ENCODE data around the gene STK33.
"Not testable (repeated sequence)": the region's sequence is repeated elsewhere in the genome, so short reads cannot be mapped to it uniquely, and the experiment has no call there.

The STK33 gene

DNA sequence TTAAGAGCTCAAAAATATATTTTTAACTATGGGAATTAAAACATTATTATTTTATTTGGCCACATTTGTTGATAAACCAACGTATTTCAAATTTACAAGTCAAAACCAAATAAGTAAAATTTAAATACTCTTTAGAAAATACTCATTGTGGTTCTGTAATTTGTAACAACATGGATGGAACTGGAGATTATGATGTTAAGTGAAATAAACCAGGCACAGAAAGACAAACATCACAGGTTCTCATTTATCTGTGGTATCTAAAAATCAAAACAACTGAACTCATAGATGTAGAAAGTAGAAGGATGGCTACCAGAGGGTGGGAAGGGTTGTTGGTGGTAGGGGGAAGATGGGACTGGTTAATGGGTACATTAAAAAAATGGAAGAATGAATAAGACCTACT, 50.8 kb downstream of the STK33 start:
- no peak for DNase-seq (ENCODE audit: low spot score)

DNA sequence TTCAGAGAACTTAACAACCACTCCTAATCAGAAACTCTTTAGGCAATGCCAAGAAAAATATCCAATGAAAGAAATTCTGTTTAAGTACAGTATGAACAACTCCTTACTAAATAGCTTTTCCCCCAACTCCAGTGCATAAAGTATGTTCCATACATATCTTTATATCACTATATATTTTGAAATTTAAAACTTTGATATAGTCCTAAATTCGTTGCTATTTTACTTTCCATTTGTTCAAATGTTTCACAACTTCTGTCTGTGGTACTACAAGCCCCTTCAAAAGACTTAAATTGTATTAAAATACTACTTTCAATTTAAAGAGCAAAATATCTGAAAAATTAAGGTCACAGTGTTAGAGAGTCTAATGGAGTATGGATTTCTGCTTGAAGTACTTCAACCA, 52.6 kb downstream of the STK33 start:
- DNase-seq (ENCODE audit: low spot score), result no peak

DNA sequence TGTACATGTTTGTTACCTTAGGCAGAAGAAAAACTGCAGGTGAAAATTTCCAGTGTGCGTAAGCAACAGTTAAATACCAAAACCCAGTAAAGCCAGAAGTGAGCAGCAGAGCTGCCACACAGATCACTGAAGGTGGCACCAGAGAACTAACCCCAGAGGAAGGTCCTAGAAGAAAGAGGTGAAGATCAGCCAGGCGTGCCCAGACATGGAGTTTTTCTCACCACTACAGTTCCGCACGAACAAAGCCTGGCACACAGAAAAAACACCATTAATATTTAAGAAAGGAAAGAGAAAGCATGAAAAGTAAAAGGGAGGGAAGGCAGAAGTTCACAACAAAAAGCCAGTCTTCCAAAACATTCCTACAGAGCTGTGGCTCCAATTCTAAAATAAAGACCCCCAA, 60.7 kb downstream of the STK33 start:
- no peak for DNase-seq (ENCODE audit: low spot score)

- no peak for DNase-seq (ENCODE audit: low spot score)
Observed at GRCh38 chr11:8532475-8532874, 61.6 kb downstream of the STK33 start.

- no peak for DNase-seq (ENCODE audit: low spot score)
Observed at GRCh38 chr11:8531982-8532381, 62.0 kb downstream of the STK33 start.

GRCh38 chr11:8531312-8531711, 62.7 kb downstream of the STK33 start:
- no peak for DNase-seq (ENCODE audit: low spot score)

- no peak for DNase-seq (ENCODE audit: low spot score)
Observed at GRCh38 chr11:8527939-8528338, 66.1 kb downstream of the STK33 start.

- DNase-seq (ENCODE audit: low spot score), result no peak
Observed at GRCh38 chr11:8523396-8523795, 70.6 kb downstream of the STK33 start.

- DNase-seq (ENCODE audit: low spot score), result no peak
Observed at GRCh38 chr11:8512547-8512946, 81.5 kb downstream of the STK33 start.

- no peak for DNase-seq (ENCODE audit: low spot score)
Observed at GRCh38 chr11:8503910-8504364, 90.1 kb downstream of the STK33 start.

GRCh38 chr11:8501836-8502235, 92.2 kb downstream of the STK33 start:
- DNase-seq (ENCODE audit: low spot score), result no peak

DNA sequence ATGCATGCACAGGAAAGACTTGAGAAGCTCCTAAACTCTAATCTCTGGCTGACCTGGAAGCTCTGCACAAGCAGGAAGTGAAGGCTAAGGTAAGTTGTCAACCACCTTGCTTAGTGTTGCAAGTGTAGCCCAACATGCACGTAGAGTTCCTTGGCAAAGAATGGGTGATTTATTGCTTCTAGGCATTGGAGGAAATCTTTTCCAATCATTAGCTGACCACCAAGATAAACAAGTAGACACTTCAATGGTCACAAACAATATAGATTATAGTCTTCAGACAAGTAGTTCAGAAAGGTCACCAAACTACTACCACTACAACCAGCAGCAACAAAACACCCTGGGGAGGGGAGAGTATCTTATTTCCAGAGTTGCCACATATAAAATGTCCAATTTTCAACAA, 105.6 kb downstream of the STK33 start:
- no peak for DNase-seq (ENCODE audit: low spot score)

- no peak for DNase-seq (ENCODE audit: low spot score)
Observed at GRCh38 chr11:8487261-8487660, 106.8 kb downstream of the STK33 start.

DNA sequence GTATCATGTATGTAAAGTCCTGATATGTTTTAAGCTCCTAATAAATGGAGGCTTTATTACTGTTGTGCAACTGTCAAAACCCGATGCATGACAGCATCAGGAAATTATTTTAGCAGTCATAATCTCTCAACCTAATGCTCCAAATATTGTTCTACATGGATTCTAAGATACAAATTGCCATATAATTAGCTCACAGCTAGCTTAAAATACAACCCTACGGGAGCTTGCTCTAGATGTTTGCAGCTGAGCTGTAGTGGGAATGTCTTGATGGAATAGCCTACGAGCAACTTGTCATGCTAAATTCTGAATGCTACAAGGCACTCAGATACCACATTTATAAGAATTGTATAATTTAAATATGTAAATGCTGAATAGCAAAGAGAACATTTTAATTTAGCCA, 109.8 kb downstream of the STK33 start:
- DNase-seq (ENCODE audit: low spot score), result no peak

DNA sequence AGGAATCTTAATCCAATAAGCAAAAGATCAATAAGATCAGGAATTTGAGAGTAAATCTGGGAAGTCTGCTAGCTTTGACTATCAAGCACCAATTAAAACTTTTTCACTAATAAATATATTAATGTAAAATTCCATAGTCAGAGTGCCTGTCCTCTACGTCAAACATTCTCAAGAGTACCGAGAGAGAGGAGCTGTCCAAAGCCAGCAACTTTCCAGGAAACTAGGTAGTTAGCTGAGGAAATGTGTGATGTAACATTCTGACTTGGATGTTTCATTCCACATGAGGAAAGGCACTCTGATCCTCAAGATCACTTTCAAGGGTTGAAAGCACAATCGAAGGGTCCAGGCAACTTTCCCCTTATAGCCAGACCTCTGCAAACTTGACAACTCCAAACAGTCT, 113.2 kb downstream of the STK33 start:
- DNase-seq (ENCODE audit: low spot score), result no peak

- DNase-seq (ENCODE audit: low spot score), result no peak
Observed at GRCh38 chr11:8477680-8478079, 116.3 kb downstream of the STK33 start.

GRCh38 chr11:8477151-8477550, 116.9 kb downstream of the STK33 start:
- no peak for DNase-seq (ENCODE audit: low spot score)

GRCh38 chr11:8467806-8468205, 126.2 kb downstream of the STK33 start:
- not testable (repeated sequence) for DNase-seq (ENCODE audit: low spot score)

DNA sequence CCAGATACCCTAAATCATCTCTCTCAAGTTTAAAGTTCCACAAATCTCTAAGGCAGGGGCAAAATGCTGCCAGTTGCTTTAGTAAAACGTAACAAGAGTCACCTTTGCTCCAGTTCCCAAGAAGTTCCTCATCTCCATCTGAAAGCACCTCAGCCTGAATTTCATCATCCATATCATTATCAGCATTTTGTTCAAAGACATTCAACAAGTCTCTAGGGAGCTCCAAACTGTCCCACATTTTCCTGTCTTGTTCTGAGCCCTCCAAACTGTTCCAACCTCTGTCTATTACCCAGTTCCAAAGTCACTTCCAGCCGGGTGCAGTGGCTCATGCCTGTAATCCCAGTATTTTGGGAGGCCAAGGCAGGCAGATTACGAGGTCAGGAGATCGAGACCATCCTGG, 126.7 kb downstream of the STK33 start:
- not testable (repeated sequence) for DNase-seq (ENCODE audit: low spot score)

- DNase-seq (ENCODE audit: low spot score), result not testable (repeated sequence)
Observed at GRCh38 chr11:8466884-8467283, 127.1 kb downstream of the STK33 start.

DNA sequence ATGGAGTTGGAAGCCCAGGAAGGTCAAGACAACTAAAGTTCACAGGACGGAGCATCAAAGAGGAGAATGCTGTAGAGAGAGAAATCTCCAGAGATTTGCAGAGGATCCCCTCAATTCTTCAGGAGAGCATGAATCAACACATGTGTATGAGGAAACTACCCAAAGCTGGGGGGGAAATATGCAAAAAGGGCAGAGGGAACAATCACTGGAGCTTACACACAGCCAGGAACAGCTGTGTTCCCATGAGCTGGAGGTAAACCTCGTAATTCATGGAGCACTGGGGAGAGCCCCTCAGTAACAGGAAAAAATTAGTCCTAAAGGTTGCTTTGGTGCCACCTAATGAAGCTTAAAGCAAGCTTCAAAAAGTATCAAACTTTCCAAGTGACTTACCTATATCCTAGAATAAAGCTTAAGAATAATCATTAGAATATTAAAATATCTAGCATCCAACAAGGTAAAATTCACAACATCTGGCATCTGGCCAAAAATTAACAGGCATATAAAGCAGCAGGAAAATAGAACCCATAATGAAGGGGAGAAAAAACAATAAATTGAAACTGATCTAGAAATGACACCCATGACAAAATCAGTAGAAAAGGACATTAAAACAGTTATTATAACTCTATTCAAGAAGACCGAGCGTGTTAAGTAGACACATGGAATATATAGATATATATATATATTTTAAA, 134.2 kb downstream of the STK33 start:
- no peak for DNase-seq (ENCODE audit: low spot score)

GRCh38 chr11:8442301-8442700, 151.7 kb downstream of the STK33 start:
- no peak for DNase-seq (ENCODE audit: low spot score)

GRCh38 chr11:8440649-8441048, 153.4 kb downstream of the STK33 start:
- no peak for DNase-seq (ENCODE audit: low spot score)

DNA sequence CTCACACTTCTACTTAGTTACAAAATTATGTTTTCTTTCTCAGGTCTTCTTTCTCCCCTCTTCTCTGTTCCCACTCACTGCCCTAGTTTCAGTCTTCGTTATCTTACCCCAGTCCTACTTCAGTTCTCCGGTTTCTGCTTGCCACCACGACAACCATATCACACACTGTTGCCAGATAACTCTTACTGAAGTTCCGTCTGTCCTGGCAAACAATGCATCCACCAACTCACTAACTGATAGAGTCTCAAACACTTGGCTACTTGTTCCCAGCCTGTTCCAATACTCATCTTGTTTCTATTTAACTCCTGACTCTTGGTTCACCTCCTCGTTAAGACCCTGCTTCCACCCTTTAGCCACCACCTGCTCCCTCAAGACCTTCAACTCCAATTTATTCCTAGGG, 164.5 kb downstream of the STK33 start:
- DNase-seq (ENCODE audit: low spot score), result no peak

DNA sequence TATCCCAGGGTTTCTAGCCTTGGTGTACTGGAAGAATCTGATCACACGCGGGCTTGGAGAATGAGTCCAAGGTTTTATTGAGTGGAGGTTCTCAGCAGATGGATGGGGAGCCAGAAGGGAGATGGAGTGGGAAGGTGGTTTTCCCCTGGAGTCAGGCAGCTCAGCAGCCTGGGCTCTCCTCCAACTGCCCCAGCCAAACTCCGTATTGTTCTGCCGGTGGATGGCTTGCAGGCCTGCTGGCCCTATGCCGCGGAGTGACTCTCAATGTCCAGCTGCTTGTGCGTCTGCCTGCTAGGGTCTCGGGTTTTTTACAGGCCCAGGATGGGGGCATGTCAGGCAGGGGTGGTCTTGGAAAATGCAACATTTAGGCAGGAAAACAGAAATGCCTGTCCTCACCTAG, 168.0 kb downstream of the STK33 start:
- no peak for DNase-seq (ENCODE audit: low spot score)
